ENCODE data around the gene PARL.
"Not testable (repeated sequence)": the region's sequence is repeated elsewhere in the genome, so short reads cannot be mapped to it uniquely, and the experiment has no call there.

Gene PARL

DNA sequence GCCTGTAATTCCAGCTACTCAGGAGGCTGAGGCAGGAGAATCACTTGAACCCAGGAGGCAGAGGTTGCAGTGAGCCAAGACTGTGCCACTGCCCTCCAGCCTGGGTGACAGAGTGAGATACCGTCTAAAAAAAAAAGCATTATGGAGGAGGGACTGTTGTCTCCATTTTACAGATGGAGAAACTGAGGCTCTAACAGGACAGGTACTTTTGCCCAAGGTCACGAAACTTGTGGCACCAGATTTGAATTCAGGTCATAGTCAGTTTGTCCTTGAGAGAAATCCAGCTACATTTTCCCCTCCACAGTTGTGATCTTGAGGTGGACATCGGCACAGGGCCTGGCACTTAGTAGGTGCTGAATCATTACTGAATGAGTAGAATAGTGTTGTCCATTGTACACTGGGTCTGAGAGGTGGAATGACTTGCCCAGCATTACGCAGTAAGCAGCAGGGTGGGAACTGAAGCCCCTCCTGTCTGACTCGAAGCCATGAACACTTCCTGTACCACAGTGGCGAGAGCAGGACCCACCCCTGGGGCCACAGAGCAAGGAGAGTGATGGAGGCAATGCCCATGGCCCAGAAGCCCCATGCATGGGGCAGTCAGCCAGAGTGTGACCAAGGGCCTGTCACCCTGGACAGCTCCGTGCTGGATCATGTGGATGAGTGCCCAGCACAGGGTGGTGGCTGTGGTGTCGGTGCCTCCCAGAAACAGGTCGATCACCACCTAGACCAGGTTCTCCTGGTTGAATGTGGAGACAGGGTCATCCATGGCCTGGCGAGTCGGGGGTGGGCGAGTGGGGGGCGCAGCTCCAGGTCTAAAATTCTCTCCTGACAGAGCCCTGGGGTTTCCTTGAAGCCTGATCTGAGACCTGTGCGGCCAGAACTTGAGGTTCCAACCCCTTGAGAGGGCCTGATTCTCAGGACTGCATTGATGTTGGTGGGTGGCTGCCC lies 20.4 kb upstream of the PARL start:
- no peak for DNase-seq

- no peak for DNase-seq
Observed at GRCh38 chr3:183898028-183898431, 13.3 kb upstream of the PARL start.

DNA sequence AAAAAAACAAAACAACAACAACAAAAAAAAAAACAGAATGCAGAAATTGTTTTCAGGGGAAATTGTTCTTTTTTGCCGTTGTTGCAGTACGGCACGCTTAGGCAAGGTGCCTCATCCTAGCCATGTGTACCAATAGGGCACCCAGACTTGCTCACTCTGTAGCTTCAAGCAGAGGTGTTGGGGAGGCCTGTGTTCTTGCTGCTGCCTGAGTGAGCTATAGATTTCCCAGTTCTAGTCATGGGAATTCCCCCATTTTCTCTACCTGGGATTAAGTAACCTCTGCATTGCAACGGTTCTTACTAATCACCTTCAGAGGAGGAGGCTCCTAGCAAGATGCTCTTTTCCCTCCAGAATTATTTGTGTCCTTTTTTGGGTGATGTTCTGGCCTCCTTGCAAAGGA lies 12.9 kb upstream of the PARL start:
- DNase-seq, result no peak

DNA sequence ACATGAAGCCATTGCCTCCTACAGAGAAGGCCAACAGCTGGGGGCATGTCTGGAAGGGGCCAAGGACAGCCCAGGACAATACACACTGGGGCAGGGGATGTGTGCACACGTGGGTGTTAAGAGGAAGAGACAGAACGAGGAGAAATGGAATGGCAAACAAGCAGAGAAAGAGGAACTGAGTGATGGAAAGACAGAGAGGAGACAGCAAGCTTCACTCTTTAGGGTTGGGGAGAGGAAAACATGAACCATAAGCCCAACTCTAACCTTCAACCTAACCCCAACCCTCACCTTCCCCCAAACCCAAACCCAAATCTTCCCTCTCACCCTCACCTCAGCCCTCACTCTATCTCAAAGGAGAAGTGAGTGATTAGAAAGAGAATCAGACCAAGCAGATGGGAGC lies 11.9 kb upstream of the PARL start:
- no peak for DNase-seq

- no peak for DNase-seq
Observed at GRCh38 chr3:183896184-183896583, 11.5 kb upstream of the PARL start.

DNA sequence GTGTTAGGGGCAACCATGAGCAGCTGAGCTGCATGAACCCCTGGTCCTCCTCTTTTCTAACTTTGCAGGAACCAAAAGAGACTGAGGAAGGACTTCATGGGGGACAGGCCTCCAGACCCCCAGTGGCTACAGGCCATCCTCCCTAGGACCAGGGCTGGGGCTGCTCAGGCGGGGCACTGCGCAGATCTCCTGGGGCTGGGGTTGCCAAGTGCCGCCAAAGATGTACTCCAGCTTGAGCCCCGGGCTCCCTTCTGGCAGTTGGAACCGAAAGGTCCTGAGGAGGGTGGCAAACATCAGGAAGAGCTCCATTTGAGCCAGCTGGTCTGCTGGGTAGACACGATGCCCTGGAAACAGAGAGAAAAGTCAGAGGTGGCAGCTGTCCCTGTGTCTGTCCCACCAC lies 11.1 kb upstream of the PARL start:
- no peak for DNase-seq

DNA sequence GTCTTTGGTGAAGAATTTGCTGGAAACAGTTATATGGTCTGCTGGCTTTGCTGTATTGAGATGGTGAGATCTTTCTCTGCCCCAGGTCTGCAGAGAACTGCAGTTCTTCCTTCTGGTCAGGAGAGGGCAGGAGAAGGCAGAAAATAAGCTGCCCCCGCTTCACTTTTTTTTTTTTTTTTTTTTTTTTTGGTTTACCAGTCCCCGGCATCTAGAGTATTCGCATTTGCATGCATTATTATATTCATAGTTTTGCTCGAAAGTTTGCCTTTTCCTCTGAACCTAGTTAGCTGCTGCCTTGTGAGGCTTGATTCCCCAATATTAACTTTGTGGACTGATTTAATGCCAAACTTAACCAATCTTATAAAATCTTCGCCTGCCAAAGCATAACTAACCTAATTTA lies 10.6 kb upstream of the PARL start:
- peak; percentile 52 for DNase-seq

GRCh38 chr3:183892610-183893214 lies 8.0 kb upstream of the PARL start:
- no peak for DNase-seq

GRCh38 chr3:183885766-183886165 lies 1.1 kb upstream of the PARL start:
- DNase-seq, result no peak

GRCh38 chr3:183884097-183884426 lies 618 bp downstream of the PARL start:
- DNase-seq, result no peak

DNA sequence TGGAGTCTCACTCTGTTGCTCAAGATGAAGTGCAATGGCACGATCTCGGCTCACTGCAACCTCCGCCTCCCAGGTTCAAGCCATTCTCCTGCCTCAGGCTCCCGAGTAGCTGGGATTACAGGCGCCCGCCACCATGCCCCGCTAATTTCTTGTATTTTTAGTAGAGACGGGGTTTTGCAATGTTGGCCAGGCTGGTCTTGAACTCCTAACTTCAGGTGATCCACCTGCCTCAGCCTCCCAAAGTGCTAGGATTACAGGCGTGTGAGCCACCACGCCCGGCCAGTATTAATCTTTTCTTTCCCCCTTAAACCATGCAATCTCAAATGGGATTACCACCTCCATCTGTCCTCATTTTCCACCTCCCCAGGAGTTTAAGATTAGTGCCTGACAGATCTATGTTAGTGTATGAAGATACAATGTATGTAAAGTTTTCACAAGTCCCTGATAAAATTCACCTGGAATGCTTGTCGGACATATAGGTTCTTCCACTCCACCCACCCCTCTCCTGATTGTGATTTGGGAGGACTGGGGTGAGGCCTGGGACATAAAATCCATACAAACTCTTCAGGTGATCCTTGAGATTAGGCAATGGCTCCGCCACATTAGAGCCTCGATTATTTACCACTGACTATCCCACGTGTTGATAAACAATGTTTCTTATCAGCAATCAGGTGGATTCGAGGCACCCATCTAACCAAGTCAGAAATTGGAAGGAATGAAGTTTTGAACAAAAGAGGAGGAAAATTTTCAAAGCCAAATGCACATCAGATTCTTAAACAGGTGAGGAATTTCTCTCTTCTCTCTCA lies 1.2 kb downstream of the PARL start:
- no peak for DNase-seq

- no peak for DNase-seq
Observed at GRCh38 chr3:183880121-183880520, 4.6 kb downstream of the PARL start.

GRCh38 chr3:183879243-183879642 lies 5.4 kb downstream of the PARL start:
- DNase-seq, result no peak

GRCh38 chr3:183878071-183878470 lies 6.6 kb downstream of the PARL start:
- no peak for DNase-seq

DNA sequence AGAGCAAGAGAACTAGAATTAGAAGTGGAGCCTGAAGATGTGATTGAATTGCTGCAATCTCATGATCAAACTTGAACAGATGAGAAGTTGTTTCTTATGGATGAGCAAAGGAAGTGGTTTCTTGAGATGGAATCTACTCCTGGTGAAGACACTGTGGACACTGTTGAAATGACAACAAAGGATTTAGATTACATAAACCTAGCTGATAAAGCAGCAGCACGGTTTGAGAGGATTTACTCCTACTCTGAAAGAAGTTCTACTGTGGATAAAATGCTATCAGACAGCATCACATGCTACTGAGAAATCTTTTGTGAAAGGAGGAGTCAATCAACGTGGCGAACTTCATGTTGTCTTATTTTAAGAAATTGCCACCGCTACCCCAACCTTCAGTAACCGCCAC lies 7.5 kb downstream of the PARL start:
- not testable (repeated sequence) for DNase-seq

DNA sequence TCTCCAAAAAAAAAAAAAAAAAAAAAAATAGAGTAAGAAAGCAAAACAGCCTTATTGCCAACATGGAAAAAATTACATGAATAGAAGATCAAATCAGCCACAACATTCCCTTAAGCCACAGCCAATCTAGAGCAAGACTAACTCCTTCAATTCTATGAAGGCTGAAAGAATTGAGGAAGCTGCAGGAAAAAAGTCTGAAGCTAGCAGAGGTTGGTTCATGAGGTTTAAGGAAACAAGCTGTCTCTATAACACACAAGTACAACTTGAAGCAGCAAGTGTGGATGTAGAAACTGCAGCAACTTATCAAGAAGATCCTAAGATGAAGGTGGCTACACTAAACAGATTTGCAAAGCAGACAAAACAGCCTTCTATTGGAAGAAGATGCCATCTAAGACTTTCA lies 9.3 kb downstream of the PARL start:
- DNase-seq, result no peak

- DNase-seq, result no peak
Observed at GRCh38 chr3:183873914-183874313, 10.8 kb downstream of the PARL start.

DNA sequence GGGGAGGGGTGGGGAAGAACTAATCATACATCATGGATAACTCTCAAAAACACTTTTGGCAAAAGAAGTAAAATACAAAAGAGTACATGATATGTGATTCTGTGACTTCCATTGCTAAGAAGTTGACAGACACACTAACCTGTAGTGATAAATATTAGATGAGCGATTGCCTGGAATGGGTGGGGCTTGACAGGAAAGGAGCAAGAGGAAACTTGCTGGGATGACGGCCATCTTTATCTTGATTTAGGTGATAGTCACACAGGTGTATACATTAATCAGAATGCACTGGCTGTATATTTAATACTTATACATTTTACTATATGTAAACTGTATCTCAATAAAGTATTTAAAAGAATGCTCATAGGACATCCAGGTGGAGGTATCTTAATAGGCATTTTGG lies 13.1 kb downstream of the PARL start:
- no peak for DNase-seq

GRCh38 chr3:183870563-183870962 lies 14.1 kb downstream of the PARL start:
- DNase-seq, result no peak

DNA sequence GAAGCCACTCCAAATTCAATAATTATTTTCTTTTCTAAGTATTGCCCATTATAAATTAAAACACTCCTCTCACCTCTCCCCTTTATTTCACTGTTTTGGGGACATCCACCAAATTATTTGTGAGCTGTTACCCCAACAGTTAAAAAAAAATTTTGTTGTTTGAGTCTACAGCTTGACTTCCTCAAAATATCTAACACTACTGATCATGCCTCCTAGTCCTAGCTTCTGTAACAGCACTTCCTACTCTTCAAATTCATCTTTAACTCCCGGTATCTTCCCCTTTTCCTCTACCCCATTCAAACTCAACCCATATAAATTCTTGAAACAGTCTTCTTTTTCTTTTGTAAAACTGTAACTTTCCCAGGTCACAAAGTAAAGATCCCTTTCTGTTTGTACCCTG lies 15.9 kb downstream of the PARL start:
- no peak for DNase-seq

GRCh38 chr3:183862610-183863009 lies 22.1 kb downstream of the PARL start:
- DNase-seq, result no peak

DNA sequence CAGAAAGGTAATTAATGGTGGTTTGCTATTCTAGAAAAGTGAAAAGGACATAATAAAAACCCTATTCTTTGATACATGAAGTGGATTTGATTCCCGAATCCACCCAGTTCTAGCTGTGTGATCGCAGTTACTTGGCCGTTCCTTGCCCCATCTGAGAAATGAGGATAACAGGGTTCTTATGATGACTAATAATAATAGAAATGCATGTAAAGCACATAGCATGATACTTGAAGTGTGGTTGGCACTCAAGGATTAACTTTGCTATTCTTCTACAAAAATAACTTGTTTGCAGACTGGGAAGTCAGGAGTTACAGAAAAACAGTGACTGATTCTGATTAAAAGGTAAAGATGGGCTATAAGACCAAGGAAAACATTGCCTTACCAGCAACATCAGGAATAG lies 26.8 kb downstream of the PARL start:
- no peak for DNase-seq

- DNase-seq, result no peak
Observed at GRCh38 chr3:183854318-183855035, 30.2 kb downstream of the PARL start.
